ENCODE data around the gene ATF7.
A peak's percentile ranks its signal among the peaks of the same experiment; 100 is the strongest.
"Not testable (repeated sequence)": the region's sequence is repeated elsewhere in the genome, so short reads cannot be mapped to it uniquely, and the experiment has no call there.

ATF7 gene

DNA sequence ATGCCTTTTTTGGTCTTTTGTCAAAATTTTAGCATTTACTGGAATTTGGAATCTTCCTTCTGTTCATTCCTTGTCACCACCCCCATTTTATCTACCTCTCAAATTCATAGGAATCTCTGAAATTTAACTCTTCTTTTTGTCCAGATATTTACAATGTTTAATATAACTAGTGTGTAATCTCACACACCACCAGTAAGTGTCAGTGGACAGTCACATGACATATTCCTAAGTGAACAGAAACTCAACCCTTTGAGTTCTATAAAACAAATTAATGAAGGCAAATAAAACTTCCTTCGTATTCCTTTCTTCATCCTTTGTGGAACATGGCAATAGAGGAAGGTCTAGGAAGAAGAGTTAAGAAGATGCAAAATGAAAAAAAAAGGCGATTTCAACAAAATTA lies 26.6 kb downstream of the ATF7 start:
- H3K4me3 ChIP-seq (ENCODE audit: low read depth, low read length), result no peak overlapping the region
- TF ChIP-seq, protein P1, sequence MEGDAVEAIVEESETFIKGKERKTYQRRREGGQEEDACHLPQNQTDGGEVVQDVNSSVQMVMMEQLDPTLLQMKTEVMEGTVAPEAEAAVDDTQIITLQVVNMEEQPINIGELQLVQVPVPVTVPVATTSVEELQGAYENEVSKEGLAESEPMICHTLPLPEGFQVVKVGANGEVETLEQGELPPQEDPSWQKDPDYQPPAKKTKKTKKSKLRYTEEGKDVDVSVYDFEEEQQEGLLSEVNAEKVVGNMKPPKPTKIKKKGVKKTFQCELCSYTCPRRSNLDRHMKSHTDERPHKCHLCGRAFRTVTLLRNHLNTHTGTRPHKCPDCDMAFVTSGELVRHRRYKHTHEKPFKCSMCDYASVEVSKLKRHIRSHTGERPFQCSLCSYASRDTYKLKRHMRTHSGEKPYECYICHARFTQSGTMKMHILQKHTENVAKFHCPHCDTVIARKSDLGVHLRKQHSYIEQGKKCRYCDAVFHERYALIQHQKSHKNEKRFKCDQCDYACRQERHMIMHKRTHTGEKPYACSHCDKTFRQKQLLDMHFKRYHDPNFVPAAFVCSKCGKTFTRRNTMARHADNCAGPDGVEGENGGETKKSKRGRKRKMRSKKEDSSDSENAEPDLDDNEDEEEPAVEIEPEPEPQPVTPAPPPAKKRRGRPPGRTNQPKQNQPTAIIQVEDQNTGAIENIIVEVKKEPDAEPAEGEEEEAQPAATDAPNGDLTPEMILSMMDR (IDR thresholded peaks at IDR 0.05; ENCODE audit: insufficient read depth, low read length, missing control alignments), result no peak
- CTCF ChIA-PET, result interaction anchor here (0.8 to 1.4 kb wide), 5 partner anchors 18 to 146 kb away, joined by 3 read pairs; partner anchors contain the start of gene ATP5MC2
- DNase-seq (ENCODE audit: low read depth, low spot score), result no peak
- POLR2A ChIA-PET, result no interaction called here

DNA sequence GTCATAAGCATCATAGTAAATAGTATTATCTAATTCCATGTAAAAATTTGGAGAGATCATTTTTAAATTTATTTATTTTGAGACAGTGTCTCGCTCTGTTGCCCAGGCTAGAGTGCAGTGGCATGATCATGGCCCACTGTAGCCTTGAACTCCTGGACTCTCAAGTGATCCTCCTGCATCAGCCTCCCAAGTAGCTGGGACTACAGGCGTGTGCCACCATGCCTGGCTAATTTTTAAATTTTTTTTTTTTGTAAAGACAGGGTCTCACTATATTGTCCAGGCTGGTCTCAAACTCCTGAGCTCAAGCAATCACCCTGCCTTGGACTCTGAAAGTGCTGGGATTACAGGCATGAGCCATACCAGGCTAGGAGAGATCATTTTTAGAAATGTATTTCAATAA lies 27.2 kb downstream of the ATF7 start:
- DNase-seq (ENCODE audit: low read depth, low spot score); POLR2A ChIA-PET; H3K4me3 ChIP-seq (ENCODE audit: low read depth, low read length): not testable (repeated sequence)
- CTCF ChIA-PET, result interaction anchor here (0.8 to 1.4 kb wide), 4 partner anchors 35 to 147 kb away, joined by 3 read pairs; partner anchors contain the start of gene ATP5MC2

DNA sequence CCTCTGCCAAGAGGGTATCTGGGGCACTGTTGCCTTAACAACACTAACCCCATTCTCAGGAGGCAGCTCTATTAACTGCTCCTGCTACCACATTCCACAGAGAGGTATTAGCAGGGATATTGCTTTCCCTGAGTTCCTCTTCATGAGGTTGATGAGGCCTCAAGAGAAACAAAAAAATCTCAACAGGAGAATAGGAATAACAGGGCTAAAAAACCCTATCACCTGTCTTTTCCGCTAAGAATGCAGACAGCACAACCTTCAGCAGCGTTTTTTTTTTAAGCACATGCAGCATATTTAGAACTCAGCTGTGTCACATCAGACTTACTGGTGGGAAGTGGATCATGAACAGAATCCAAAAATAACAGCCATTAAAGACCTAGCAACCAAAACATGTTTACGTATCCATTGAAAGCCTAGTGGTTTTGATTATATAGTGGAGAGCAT lies 29.2 kb downstream of the ATF7 start:
- POLR2A ChIA-PET, result no interaction called here
- peak; percentile 17 for DNase-seq (ENCODE audit: low read depth, low spot score)
- TF ChIP-seq, protein P1 (IDR thresholded peaks at IDR 0.05; ENCODE audit: insufficient read depth, low read length, missing control alignments), result no peak
- H3K4me3 ChIP-seq (ENCODE audit: low read depth, low read length), result no peak overlapping the region
- CTCF ChIA-PET, result interaction anchor here (0.6 to 2.3 kb wide), 3 partner anchors 10 to 149 kb away, joined by 3 to 7 read pairs (median 4); partner anchors contain the start of gene NPFF

DNA sequence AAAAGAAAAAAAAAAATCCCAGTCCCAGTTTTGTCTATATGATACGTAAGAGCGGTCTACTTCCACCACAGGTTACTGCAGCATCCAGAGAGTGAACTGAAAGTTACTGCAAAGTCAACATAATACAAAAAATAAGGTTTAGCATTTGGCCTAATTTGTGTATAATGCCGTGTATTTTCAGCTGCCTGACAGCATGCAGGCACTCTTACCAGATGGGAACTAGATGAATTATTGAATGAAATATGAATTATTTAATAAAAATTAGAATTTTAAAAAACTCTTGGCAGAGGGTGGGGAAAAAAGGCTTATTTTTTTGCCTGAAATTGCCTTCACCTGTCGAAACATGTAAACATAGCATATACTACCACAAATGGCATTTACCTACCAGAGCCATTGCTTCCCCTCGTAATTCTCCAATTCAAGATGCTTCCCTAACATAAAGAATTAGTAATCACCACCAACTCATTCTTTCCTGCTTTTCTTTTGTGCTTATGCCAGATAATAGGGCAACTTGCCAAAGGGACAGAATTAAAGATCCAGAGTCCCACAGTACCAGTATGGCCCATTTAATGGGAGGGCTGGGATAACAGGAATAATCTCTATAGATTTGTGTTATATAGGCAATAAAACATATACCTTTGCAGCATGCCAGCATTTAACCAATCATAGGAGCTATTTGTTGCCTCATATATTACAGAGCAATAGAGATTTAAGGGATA lies 31.1 kb downstream of the ATF7 start:
- CTCF ChIA-PET, result interaction anchor here (0.6 to 2.3 kb wide), 2 partner anchors 149 to 151 kb away, joined by 3 to 7 read pairs; no protein-coding TSS in a partner anchor
- TF ChIP-seq, protein P1 (IDR thresholded peaks at IDR 0.05; ENCODE audit: insufficient read depth, low read length, missing control alignments), result no peak
- no peak for DNase-seq (ENCODE audit: low read depth, low spot score)
- no peak overlapping the region for H3K4me3 ChIP-seq (ENCODE audit: low read depth, low read length)
- POLR2A ChIA-PET, result no interaction called here

DNA sequence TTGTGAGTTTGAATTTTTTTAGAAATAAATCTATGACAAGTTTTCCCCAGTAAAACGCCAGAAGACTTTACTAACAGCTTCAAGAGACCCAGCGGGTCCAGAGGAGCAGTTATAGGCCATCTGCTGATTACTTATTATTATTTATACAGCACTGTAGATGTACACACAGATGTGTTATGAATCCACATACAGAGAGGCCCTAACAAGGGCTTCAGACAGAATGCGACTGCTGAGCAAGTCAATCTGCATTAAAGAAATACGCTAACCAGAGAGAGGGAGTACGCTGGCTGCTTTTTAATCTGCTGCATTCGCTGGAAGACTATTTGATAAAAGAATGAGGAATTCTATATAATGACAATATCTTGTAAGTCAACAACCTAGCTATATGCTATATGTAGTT lies 32.5 kb downstream of the ATF7 start:
- TF ChIP-seq, protein P1 (IDR thresholded peaks at IDR 0.05; ENCODE audit: insufficient read depth, low read length, missing control alignments), result no peak
- H3K4me3 ChIP-seq (ENCODE audit: low read depth, low read length), result no peak overlapping the region
- ChIA-PET CTCF (interaction anchor here (0.7 to 1.3 kb wide), 5 partner anchors 12 to 149 kb away, joined by 3 to 6 read pairs (median 3); partner anchors contain the start of gene ATP5MC2), POLR2A (no interaction called here)
- no peak for DNase-seq (ENCODE audit: low read depth, low spot score)

DNA sequence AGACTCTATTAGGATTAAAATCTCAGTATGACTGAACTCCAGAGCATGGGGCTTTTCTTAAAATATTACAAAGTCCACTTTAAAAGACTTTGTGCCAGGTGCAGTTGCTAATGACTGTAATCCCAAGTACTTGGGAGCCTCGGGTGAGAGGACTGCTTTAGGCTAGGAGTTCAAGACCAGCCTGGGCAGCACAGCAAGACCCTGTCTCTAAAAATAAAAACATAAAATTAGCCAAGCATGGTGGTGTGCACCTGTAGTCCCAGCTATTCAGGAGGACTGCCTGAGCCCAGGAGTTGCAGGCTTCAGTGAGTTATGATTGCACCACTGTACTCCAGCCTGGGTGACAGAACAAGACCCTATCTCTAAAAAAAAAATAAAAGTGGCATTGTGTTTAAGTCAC lies 33.2 kb downstream of the ATF7 start:
- DNase-seq (ENCODE audit: low read depth, low spot score), result no peak
- ChIA-PET CTCF (interaction anchor here (1.0 to 2.2 kb wide), 7 partner anchors 9 to 149 kb away, joined by 3 to 10 read pairs (median 4); partner anchors contain the start of gene ATP5MC2), POLR2A (no interaction called here)
- TF ChIP-seq, protein P1 (IDR thresholded peaks at IDR 0.05; ENCODE audit: insufficient read depth, low read length, missing control alignments), result no peak
- H3K4me3 ChIP-seq (ENCODE audit: low read depth, low read length), result no peak overlapping the region

Data from AG04449 (cell line).